GM18499 (cell line): Measurements from ENCODE around the gene RAP1A.

ENCODE experiments used
- ATAC-seq: cut with Tn5 transposase; IDR thresholded peaks from one replicate; pipeline ENCODE4 v1.9.1; 2021; ENCODE audit warnings: moderate number of reproducible peaks; ENCODE audit not compliant: insufficient read depth, unreplicated experiment

RAP1A gene

DNA sequence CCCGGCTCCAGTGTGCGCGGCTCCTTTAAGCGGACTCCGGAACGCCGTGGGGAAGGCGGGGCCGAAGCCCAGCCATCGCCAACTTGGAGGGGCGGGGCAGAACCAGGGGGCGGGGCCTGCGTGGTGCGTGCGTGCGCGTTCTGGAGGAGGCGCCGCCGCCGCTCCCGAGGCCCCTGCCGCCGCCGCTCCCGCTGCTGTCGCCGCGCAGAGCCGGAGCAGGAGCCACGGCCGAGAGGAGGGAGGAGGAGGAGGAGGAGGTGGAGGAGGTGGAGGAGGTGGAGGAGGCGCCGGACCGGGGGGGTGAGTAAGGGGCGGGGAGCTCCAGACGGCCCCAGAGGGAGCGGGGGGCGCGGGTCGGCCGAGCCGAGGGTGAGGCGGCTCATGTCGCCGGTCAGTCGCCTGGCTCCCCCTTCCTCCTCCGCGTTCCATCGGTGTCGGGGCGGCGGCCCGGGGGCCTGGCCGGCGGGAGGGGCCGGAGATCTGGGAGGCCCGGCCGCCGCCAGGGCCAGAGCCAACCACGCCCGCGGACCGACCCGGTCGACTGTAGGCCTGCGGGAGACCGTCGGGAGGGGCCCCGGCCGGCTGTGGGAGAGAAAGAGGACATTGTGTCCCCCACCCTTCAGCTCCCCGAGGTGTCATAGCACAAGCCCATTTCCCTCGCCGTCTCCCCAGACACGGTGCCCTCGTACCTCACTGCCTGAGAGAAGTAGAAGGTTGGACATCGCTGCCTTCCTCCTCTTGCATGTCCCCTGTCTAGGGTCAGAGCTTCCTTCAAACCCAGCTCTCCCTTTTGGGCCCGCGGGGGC is at the start of gene RAP1A:
Gene RAP1A, plus strand, starts transcription at position 155 of the 806 bp plus-strand sequence. CDS start 71,572 bp downstream, outside the sequence.
- no peak for ATAC-seq

GRCh38 chr1:111569913-111570312 is 49.7 kb upstream of the RAP1A start:
- no peak for ATAC-seq

DNA sequence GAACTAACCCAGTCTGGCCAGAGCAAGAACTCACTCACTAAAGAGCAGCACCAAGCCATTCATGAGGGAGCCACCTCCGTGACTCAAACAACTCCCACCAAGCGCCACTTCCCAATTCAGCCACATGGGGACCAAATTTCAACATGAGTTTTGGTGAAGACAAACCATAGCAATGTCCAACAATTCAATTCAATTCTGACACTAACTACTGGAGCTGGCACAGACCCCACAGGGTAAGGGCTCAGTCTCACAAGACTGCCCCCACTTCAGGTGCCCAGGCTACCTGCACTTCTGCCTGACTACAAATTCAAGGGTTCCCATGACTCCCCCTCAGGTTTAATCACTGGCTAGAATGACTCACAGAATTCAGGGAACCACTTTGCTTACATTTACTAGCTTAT is 48.8 kb upstream of the RAP1A start:
- ATAC-seq: no peak

DNA sequence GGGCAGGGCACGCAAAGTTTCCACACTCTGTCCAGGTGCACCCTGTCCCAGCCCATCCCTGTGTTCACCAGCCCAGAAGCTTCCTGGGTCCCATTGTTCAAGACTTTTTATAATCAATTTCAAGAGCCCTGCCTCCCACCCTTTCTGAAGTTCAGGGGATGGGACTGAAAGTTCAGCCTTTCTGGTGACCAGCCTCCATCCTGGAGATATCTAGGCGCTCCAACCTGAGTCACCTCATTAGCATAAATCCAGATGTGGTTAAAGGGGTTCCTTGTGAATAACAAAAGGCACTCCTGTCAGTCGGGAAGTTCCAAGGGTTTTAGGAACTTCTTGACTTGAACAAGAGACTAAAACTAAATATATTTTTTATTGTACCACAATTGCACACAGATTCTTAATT is 48.4 kb upstream of the RAP1A start:
- no peak for ATAC-seq

GRCh38 chr1:111571987-111572386 is 47.6 kb upstream of the RAP1A start:
- no peak for ATAC-seq

GRCh38 chr1:111576547-111576946 is 43.0 kb upstream of the RAP1A start:
- ATAC-seq: no peak

DNA sequence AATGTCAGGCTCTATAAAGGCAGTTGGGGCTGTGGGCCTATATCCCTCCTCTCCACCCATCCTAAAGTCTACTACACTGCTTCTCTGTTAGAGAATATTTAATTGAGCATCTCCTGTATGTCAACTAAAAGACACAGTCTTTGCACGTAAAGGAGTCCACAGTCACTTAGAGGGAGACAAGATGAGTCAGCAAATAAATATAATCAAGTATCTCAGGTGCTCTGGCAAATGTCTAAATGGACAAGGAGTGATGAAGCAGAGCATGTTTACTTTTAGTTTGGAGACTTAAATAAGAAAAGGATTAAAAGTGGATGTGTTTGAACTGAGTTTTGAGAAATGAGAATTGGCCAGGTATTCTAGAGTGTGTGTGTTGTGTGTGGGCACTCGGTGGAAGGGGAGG is 41.8 kb upstream of the RAP1A start:
- ATAC-seq: no peak

DNA sequence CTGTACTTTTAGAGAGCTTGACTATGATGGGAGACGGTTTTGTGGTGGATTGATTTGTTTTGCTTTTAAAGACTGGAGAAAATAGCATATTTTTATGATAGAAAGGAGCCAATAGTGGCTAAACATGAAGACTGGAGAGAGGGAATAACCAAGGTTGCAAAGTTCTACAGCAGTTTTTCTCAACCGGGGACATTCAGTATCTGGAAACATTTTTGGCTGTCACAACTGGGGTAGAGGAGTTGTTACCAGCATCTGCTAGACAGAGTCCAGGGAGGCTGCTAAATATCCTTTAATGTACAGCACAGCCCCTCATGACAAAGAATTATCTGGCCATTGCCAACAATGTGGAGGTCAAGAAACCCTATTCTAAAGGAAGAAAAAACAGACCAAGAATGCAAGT is 38.4 kb upstream of the RAP1A start:
- ATAC-seq: no peak

DNA sequence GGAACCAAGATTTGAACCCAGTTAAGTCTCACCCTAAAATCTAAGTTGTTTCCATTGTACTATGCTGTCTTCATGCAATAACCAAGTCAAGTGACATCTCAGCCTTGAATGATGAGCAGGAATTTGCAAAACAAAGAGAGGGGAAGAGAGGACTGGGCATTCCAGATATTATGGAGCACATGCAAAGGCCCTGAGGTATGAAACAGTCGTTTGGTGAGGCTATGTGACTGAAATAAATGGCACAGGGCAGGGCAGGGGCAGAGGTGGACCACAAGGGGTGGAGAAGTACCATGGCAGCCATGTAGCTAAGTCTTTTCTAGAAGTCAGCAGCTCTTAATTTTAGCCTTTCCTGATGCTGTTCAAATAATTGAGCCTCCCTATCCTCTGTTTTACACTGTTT is 37.6 kb upstream of the RAP1A start:
- no peak for ATAC-seq

- no peak for ATAC-seq
Observed at GRCh38 chr1:111582644-111583618, 36.7 kb upstream of the RAP1A start.

DNA sequence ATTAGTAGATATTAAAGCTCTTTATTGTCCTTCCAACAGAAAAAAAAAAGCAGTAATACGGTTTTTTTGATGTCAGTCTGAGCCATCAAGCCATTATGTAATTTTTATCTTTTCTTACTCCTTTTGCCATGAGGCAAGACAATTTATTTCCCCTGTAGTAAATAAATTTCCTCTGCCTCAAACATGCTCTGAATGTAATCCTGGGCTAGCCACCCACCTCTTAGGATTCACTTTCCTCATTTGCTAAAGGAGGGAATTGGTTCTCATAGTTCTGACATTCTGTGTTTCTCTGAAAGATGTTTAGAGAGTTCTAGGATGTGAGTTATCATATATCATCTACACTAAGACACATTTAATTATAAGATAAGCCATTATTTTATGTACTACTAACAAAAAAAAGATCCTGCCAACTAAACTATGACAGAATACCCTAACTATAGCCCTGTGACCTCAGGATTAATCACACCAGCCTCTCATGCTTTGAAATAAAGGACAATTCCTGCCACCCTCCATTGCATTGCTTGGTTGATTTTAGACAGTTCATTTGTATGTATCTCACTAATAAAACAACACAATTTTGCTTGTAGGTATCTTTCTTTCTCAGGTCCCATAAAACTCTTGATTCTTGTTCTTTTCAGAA is 34.0 kb upstream of the RAP1A start:
- no peak for ATAC-seq

- no peak for ATAC-seq
Observed at GRCh38 chr1:111586112-111586511, 33.5 kb upstream of the RAP1A start.

- ATAC-seq: no peak
Observed at GRCh38 chr1:111587509-111588174, 31.9 kb upstream of the RAP1A start.

DNA sequence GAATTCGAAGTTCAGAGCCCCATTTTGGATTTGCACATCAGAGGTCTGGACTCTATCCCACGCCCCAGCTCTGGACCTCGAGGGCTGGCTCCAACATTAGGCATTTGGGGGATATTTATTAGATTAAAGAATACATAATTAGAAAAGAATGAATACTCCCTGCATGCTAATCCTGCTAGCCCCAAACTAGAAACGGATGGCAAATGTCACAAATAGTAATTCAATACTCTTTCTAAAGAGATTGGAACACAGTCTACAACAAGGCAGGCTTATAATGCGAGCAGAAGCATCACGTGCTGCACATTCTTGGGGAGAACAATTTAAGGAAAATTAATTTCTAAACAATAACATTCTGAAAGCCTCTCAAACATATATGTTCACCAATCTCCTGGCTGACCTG is 27.7 kb upstream of the RAP1A start:
- ATAC-seq: no peak

DNA sequence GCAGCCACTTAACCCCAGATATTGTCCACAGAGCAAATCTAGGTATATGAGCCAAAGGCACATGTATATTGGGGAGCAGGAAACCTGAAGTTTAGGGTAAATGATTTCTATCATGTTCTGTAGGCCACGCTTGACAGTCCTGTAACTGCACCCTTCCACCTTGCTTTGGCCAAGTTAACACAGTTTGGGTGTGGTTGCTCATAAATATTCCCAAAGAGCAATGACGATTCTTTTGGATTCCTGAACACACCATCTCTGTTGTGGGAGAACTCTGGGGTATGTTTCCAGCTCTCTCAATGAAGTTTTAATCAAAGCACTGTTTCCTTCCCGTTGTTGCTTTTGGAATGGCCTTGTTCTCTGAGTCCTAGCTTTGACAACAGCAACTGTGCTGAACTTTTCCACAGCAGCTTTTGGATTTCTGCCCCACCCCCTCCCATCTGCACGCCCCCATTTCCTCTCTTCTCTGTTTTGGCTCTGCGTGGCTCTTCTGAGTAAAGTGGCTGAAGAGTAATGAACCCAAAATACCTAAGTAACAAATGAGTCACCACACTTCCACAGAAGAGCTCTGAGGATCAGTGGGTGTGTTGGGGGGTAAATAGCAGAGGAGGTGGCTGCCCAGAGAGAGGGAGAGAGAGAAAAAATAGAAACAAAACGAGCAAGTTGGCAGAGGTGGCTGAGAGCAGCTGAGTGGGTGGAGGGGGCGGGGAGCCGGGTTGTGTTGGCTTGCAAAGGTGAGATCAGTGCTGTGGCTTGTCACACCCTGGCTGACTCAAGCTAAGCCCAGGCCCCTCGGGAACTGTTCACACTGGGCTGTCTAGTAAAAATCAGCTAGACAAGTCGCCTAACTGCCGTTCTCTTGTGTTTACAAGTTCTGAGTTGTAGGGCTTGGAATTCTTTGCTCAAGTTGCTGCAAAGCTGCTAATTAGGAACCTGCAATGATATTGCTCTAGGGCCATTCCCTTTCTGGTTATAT is 26.9 kb upstream of the RAP1A start:
- peak; percentile 50 for ATAC-seq

DNA sequence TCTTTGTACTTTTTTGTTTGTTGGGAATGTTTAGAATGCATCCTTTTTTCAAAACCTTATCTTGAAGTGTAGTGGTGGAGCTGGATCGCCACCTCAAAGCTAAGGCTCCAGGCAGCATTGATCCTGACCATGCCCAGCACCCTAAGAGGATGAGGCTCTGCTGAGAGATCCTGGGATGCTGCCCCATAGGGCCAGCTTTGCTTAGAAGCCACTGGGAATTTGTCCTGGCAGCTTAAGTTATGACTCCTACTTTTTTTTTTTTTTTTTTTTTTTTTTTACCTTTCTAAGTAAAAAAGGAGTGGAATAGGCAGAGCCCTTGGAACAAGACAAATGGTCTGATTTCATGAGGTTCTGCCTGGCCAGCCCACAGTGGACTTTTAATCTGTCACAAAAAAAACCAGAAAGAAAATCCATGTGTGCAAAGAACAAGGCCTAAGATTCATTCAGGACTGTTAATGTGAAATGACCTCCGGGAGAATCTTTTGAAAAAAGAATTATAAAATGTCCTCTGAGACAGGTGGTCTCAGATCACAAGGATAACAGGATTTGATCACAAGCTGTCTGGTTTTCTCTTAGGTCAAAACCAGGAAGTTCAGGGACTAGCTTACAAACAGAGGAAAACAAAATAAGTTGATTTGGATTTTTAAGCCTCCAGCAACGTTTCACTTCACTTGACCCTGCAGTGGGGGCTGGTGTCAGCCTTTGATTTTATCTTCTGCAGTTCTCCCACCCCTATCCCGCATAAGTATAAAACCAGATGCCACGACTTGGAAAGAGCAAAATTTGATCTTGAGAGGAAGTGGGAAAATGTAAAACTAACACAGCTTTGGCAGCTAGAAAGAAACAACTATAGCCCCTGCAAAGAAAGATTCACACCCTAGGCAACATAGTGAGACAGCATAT is 25.9 kb upstream of the RAP1A start:
- no peak for ATAC-seq

- ATAC-seq: no peak
Observed at GRCh38 chr1:111594306-111594693, 25.3 kb upstream of the RAP1A start.

DNA sequence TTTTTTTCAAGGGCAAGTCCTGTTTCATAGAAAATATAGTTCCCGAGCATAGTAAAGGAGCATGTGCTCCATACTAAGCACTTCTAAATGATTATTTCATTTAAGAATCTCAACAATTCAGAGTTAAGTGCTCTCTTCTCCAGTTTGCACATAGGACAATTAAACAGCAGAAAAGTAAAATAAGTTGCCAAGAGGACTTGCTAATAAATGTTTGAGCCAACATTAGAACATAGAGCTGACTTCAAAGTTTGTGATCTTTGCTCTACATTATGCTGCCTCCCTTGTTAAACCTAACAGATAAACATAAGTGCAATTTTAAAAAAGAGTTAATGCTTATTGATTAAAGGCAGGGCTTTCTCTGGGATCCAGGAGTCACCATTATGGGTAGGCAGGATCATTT is 23.8 kb upstream of the RAP1A start:
- no peak for ATAC-seq
